MM.1S (cell line): ENCODE results near the gene TBRG1.
A peak's percentile ranks its signal among the peaks of the same experiment; 100 is the strongest.

ENCODE experiments used
- DNase-seq: peaks from one replicate; pipeline ENCODE4 v3.0.0-alpha.2; 2015
- H2AFZ ChIP-seq: fragments of 300-600 bp; sonication (generic); 2 replicates; pipeline ENCODE4 v1.6.0; 2016; ENCODE audit warnings: antibody characterized with exemption, low read length
- H3F3A ChIP-seq: fragments of 300-600 bp; sonication (generic); 2 replicates; pipeline ENCODE4 v1.6.1; 2016; ENCODE audit warnings: mild to moderate bottlenecking, antibody characterized with exemption, low read length, moderate library complexity, mixed read lengths; ENCODE audit not compliant: insufficient read depth
- H3K27ac ChIP-seq: fragments of 300-600 bp; sonication (generic); 2 replicates; pipeline ENCODE4 v1.5.1; 2016; ENCODE audit warnings: mild to moderate bottlenecking, low read length
- H3K27me3 ChIP-seq: fragments of 300-600 bp; sonication (generic); replicated peaks from 2 replicates; pipeline ENCODE4 v1.6.0; 2016; ENCODE audit warnings: low read length; ENCODE audit not compliant: insufficient read depth
- H3K36me3 ChIP-seq: fragments of 300-600 bp; sonication (generic); replicated peaks from 2 replicates; pipeline ENCODE4 v1.6.1; 2016; ENCODE audit warnings: mild to moderate bottlenecking, low read length, mixed read lengths; ENCODE audit not compliant: insufficient read depth
- H3K4me1 ChIP-seq: fragments of 300-600 bp; sonication (generic); 2 replicates; pipeline ENCODE4 v1.6.1; 2016; ENCODE audit warnings: low read length, mixed read lengths
- H3K4me2 ChIP-seq: fragments of 300-600 bp; sonication (generic); 2 replicates; pipeline ENCODE4 v1.6.0; 2016; ENCODE audit warnings: low read depth, low read length
- H3K4me3 ChIP-seq: fragments of 300-600 bp; sonication (generic); 2 replicates; pipeline ENCODE4 v1.5.1; 2016; ENCODE audit warnings: low read length, mixed read lengths
- H3K79me2 ChIP-seq: fragments of 300-600 bp; sonication (generic); 2 replicates; pipeline ENCODE4 v1.6.1; 2016; ENCODE audit warnings: mixed run types, low read length, mixed read lengths
- H3K9ac ChIP-seq: fragments of 300-600 bp; sonication (generic); 2 replicates; pipeline ENCODE4 v1.6.1; 2016; ENCODE audit warnings: low read length, mixed read lengths
- H3K9me2 ChIP-seq: fragments of 300-600 bp; sonication (generic); replicated peaks from 2 replicates; pipeline ENCODE4 v1.6.1; 2016; ENCODE audit warnings: mild to moderate bottlenecking, low read length, mixed read lengths; ENCODE audit not compliant: insufficient read depth
- H3K9me3 ChIP-seq: fragments of 300-600 bp; sonication (generic); replicated peaks from 2 replicates; pipeline ENCODE4 v1.6.1; 2016; ENCODE audit warnings: mild to moderate bottlenecking, low read length, mixed read lengths; ENCODE audit not compliant: insufficient read depth
- H4K20me1 ChIP-seq: fragments of 300-600 bp; sonication (generic); 2 replicates; pipeline ENCODE4 v1.6.1; 2016; ENCODE audit warnings: mild to moderate bottlenecking, low read length, moderate library complexity, mixed read lengths; ENCODE audit not compliant: insufficient read depth
- CTCF ChIP-seq: fragments of 300-600 bp; sonication (generic); IDR thresholded peaks from 2 replicates; pipeline ENCODE4 v1.5.1; 2016; ENCODE audit warnings: antibody characterized with exemption, low read length, mixed read lengths
- EZH2 ChIP-seq: fragments of 300-600 bp; sonication (generic); optimal IDR thresholded peaks from 2 replicates; pipeline ENCODE3; 2017; ENCODE audit warnings: low read depth, mild to moderate bottlenecking, antibody characterized with exemption, low read length, mixed read lengths
- EZH2phosphoT487 ChIP-seq: fragments of 300-600 bp; sonication (generic); IDR thresholded peaks from 2 replicates; pipeline ENCODE4 v1.6.1; 2018; ENCODE audit warnings: antibody characterized with exemption, low read length

TBRG1 gene

GRCh38 chr11:124672536-124673215 lies 50.0 kb downstream of the TBRG1 start:
- DNase-seq, result no peak
- no peak for TF ChIP-seq EZH2
- TF ChIP-seq CTCF, result no peak
- TF ChIP-seq EZH2phosphoT487, result no peak
- H3K4me2 ChIP-seq, result peak overlapping the region; percentile 92
- no peaks in the 10 kb centered on the region for H3K9me2 ChIP-seq
- H4K20me1 ChIP-seq, result no peaks in the 10 kb centered on the region
- H3K27me3 ChIP-seq, result no peaks in the 10 kb centered on the region
- peaks cover 34% of the 10 kb centered on the region for H3K4me1 ChIP-seq
- peak overlapping the region; percentile 86; the same call in 1 of the 2 replicates for H3K9ac ChIP-seq
- no peak overlapping the region for H3K27ac ChIP-seq
- no peaks in the 10 kb centered on the region for H3K9me3 ChIP-seq
- H3F3A ChIP-seq, result peaks cover 17% of the 10 kb centered on the region
- H2AFZ ChIP-seq, result no peak overlapping the region
- peak overlapping the region; percentile 85 for H3K4me3 ChIP-seq
- H3K36me3 ChIP-seq, result no peaks in the 10 kb centered on the region
- 0 out of 2 replicates have a peak, but pooled peaks cover 4% of the 10 kb centered on the region for H3K79me2 ChIP-seq

GRCh38 chr11:124673333-124674167 lies 50.9 kb downstream of the TBRG1 start, which contains the start of the genes SIAE and SPA17:
SIAE (minus strand) TSS chr11:124673739; CDS start chr11:124673708, 31 bp downstream.
SPA17 (plus strand) TSS chr11:124673904; CDS start chr11:124675265, 1,361 bp downstream.
- Histone ChIP-seq H3K27ac (peak within 1 kb of the TSS; percentile 41; the same call in 1 of the 2 replicates), H3K9ac (peak within 1 kb of the TSS; percentile 86), H3F3A (peaks cover 17% of the 10 kb centered on the region), H3K4me3 (peak within 1 kb of the TSS; percentile 85), H2AFZ (peak within 1 kb of the TSS; percentile 98), H3K9me2 (no peaks in the 10 kb centered on the region), H4K20me1 (no peaks in the 10 kb centered on the region), H3K36me3 (no peaks in the 10 kb centered on the region), H3K4me2 (peak within 1 kb of the TSS; percentile 92), H3K4me1 (peaks cover 34% of the 10 kb centered on the region), H3K79me2 (0 out of 2 replicates have a peak, but pooled peaks cover 4% of the 10 kb centered on the region), H3K27me3 (no peaks in the 10 kb centered on the region), H3K9me3 (no peaks in the 10 kb centered on the region)
- peak; percentile 91 for DNase-seq
- no peak for TF ChIP-seq EZH2phosphoT487
- TF ChIP-seq EZH2, result no peak
- no peak for TF ChIP-seq CTCF

GRCh38 chr11:124674168-124674517 lies 51.5 kb downstream of the TBRG1 start:
- peak overlapping the region; percentile 58 for H3K9ac ChIP-seq
- DNase-seq, result no peak
- peaks cover 17% of the 10 kb centered on the region for H3F3A ChIP-seq
- H3K27me3 ChIP-seq, result no peaks in the 10 kb centered on the region
- H3K4me2 ChIP-seq, result peak overlapping the region; percentile 67
- no peak overlapping the region; the same call in 1 of the 2 replicates for H3K27ac ChIP-seq
- peak overlapping the region; percentile 85 for H3K4me3 ChIP-seq
- peak overlapping the region; percentile 63 for H2AFZ ChIP-seq
- no peaks in the 10 kb centered on the region for H3K36me3 ChIP-seq
- H3K9me2 ChIP-seq, result no peaks in the 10 kb centered on the region
- no peaks in the 10 kb centered on the region for H4K20me1 ChIP-seq
- peaks cover 33% of the 10 kb centered on the region for H3K4me1 ChIP-seq
- 0 out of 2 replicates have a peak, but pooled peaks cover 4% of the 10 kb centered on the region for H3K79me2 ChIP-seq
- TF ChIP-seq EZH2phosphoT487 (no peak), CTCF (no peak), EZH2 (no peak)
- H3K9me3 ChIP-seq, result no peaks in the 10 kb centered on the region
